Activated CD4-positive, alpha-beta T cell treated with anti-CD3 and anti-CD28 coated beads, Interleukin-2, amount 50 U/mL, for 4 hours (primary cell): ENCODE data around the gene PRKAG1.

Experiments used
- DNase-seq, 2 experiments: peaks; one replicate each; pipeline ENCODE4 v3.0.0-alpha.2; 2020

PRKAG1 gene

DNA sequence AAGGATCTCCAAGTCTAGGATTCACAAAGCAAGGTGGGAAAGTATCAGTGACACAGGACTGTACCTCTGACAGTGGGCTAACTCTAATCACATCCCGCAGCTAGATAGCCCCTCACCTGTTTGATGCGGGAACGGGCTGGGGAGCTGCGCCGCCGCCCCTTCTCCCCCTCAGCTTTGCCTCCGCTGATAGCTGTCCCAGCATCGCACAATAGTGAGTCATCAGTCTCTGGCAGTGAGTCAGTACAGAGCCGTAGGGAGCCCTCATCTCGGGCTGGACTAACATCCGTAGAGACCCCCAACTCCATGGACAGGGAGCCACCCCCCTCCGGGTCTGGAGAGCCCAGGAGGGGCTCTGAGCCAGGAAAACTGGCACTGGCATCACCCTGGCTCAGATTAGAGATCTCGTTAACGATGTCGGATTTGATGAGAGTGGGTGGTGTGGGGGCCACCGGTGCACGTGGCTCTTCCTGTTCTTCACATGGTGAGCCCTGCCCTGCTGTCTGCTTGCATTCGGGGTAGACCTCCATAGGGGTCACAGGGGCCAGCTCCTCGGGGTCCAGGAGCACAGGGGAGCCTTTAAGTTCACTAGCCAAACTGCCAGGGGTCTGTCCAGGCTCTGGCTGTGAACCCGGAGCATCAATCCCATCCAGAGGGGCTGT, 31.1 kb upstream of the PRKAG1 start:
- DNase-seq, result no peak

DNA sequence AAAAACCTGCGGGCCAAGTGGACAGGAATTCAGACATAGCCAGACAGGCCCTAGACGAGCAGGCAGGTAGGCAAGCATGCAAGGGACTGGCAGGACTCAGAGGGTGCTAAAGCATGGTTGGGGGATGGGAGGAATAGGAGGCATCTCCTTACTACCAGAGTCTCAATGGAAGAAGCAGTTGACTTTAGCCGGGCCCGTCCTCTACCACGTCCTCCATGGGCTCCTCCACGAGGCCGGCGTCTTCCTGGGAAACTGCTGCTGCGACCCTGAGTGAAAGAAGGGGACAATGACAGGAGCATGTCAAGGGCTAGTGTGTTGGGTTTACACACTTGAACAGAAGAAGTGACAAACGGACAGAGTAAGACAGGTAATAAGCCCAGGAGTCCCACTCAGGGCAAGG, 30.4 kb upstream of the PRKAG1 start:
- DNase-seq, result no peak

GRCh38 chr12:49046129-49046895, 27.7 kb upstream of the PRKAG1 start:
- no peak for DNase-seq

DNA sequence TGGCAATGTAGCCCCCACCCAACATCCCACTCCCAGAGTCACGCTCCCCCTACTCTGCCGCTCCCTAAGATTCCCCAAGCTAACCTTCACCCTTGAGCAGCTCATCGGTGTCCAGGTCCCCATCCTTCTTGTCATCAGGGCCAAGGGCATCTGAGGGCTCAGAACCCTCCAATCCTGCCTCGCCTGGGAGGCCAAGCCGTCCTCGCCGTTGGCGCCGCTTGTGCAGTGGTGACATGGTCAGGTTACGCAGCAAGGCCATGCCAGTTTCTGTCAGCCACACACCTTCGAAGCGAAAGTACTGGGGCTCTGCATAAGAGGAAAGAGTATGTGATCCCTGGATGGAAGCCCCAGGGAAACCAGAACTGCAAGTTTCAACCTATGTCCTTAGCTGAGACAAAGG, 26.1 kb upstream of the PRKAG1 start:
- no peak for DNase-seq

- DNase-seq, result peak; percentile 79 to 81
Measured at GRCh38 chr12:49043856-49044258, 25.3 kb upstream of the PRKAG1 start.

DNA sequence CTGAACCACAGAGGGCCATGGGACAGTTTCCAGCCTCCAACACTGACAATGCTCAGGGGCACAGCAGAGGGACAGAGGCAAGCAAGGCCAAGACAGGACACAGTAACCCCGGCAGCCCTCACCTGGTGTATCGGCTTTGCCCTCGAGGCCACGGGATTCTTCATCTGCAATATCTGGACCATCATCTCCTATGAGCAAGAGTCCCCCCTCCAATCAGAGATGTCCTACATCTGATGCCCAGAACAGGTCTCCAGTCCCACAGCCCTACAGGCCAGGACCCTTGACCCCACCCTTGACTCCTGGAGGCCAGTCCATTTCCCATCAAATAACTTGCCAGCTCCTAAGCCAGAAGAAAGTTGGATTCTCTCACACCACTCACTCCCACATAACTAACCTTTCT, 24.7 kb upstream of the PRKAG1 start:
- no peak for DNase-seq

- no peak for DNase-seq
Measured at GRCh38 chr12:49041881-49042484, 23.4 kb upstream of the PRKAG1 start.

- DNase-seq, result no peak
Measured at GRCh38 chr12:49041036-49041880, 22.7 kb upstream of the PRKAG1 start.

DNA sequence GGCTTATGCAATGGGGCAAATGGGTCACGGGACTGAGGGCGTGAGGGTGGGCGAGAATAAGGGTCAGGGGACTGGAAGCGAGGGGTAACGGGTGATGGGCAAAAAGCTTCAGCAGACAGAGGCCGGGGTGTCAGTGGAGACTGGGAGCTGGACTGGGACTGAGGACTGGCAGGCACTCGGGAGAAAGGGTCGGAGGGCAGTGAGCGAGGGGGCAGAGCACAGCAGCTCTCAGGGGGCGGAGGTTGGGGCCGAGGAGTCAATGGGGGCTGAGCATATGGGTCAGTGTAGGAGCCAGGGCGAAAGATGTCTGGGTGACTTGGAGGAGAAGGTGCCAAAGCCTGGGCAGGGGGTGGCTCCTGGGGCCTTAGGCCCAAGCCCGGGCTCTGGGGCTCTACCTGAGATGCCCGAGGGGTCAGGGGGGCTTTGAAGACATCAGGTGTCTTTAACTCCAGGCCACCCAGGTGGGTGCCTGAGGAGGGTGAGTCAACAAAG, 21.8 kb upstream of the PRKAG1 start:
- no peak for DNase-seq

- no peak for DNase-seq
Measured at GRCh38 chr12:49039421-49040363, 21.1 kb upstream of the PRKAG1 start.

GRCh38 chr12:49038291-49038955, 19.8 kb upstream of the PRKAG1 start:
- DNase-seq, result no peak

DNA sequence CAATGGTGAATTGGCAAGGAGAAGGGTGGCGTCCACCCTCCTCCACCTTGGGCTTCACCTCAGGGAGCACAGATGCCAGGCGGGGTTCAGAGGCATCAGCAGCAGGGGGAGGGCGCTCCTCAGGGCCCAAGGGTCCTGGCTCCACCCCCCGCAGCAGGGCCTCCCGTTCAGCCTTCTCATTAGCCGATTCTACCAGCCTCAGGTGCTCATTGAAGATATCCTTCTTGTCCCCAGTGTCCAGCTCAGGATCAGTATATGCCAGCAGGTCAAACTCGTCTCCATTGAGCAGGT, 19.3 kb upstream of the PRKAG1 start:
- no peak for DNase-seq

DNA sequence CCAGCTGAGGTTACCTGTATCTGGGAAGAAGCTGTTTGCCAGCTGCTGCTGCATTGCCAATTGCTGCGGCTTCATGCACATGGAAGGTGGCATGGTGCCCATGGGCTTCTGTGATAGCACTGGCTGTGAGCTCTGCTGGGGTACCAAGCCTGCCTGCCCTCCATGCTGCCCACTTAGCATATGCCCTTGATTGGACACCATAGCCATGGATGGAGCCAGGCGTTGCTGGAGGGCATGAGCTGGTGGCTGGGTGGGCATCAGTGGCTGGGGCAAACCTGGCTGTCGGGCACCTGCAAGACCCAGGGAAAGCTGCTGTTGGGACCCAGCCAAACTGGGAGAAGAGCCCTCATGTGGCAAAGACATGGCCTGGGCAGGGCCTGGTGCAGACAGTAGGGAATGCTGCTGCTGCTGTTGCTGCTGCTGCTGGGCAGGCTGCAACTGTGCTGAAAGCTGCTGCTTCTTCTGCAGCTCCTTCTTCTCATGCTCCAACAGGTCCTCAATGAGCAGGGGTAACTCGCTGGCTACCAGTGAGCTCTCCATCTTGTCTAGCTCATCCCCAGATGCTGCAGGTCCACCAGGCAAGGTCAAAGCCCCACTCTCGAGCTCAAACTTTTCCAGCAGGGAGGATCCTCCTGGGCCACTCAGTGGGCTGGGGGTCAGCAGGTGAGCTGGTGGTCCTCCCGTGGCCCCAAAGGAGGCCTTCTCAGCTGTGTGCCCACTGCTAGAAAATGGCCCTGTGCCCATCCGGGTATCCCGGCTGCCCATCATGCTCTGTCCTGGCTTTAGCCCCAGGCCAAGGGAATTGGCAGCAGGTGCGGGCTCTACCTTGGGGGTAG, 18.8 kb upstream of the PRKAG1 start:
- DNase-seq, result no peak

GRCh38 chr12:49036029-49036428, 17.5 kb upstream of the PRKAG1 start:
- no peak for DNase-seq

DNA sequence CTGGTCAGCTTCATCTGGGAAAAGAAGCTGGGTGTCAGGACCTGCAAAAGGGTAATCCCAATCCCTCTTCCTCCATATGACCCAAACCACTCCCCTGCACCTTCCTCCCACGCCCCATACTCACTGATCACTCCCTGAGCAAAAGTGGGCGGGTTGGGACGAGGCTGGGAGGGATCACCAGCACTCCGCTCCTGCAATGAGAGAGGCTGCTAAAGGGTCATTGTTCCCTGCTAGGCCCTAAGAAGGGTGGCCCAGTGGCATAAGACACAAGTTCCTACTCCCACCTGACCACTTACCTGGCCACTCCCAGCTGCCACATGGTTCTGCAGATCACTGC, 15.7 kb upstream of the PRKAG1 start:
- no peak for DNase-seq

DNA sequence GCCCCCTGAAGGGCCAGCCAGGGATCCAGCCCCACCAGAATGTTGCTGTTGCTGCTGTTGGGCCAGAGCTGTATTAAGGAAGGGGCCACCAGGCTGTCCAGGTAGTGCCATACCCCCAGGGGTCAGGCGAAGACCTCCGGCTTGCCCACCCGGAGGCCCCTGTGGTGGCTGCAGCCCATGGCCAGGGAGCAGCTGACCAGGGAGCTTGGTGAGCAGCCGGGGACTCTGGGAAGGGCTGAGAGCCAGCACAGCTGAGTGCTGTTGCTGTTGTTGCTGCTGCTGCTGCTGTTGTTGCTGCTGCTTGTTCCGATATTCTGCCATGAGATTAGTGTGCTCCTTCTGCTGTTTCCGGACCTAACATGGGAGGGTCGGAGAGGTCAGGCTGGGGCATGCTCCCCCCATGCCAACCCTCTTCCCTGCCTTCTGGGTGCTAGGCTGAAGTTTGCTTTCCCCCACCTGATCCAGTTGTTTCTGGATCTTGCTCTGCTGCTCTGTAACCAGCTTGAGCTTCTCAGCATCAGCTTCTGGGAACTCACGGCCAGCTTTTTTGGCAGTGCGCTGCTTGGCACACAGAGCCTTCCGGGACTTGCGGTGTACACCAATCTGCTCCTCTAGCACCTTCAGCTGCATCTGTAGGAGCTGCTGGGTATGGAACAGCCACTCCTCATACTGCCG, 15.2 kb upstream of the PRKAG1 start:
- no peak for DNase-seq

GRCh38 chr12:49032679-49033447, 14.3 kb upstream of the PRKAG1 start:
- no peak for DNase-seq

GRCh38 chr12:49032276-49032675, 13.7 kb upstream of the PRKAG1 start:
- no peak for DNase-seq

DNA sequence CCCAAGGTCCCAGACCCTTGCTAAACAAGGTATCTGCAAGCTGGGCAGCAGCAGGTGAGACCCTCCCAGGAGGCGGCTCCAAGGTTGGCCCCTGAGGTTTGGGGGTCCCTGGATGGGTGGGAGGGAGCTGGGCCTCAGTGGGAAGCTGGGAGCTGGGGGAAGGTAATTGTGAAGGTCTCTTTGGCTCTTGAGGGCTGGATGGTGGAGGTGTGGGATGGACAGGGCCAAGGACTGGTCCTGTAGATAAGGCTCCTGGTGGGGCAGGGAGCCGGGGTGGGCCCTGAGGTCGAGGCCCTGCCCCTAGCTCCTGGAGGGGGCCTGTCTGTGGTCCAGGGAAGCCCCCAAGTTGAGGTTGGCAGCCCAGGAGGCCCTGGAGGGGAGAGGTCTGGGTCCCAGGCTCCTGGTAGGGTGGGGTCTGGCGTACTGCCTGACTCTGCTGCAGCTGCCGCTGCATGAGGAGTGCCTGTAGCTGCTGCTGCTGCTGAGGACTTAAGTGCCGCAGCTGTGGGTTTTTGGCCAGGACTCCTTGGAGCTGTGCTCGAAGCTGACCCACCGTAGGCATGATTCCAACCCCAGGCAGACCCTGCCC, 13.1 kb upstream of the PRKAG1 start:
- DNase-seq, result no peak
